Left colon (tissue), 2 donors: Measurements from ENCODE around the gene SULF2. TPM values are rescaled to one million over a fixed set of nuclear protein-coding genes. Genes with fewer than 3 reads are reported as not detected.

Source experiments
- ATAC-seq: fragments of 200-7000 bp; cut with Tn5 transposase; one replicate; pipeline ENCODE4 v1.9.1; 2020; ENCODE audit warnings: mild to moderate bottlenecking, moderate library complexity
- DNase-seq, 2 donors: peaks; one replicate each; pipeline ENCODE4 v3.0.0-alpha.2; 2020
- intact Hi-C, 2 donors: fragments of 100-400 bp; cut with DNase I in 1 of 2; cut with micrococcal nuclease in 1 of 2; formaldehyde crosslinking; loops; one replicate each; pipeline versions ENCODE4 v1.11.2 to v1.14.0; 2022; cut with DNase I, micrococcal nuclease
- total RNA-seq, 2 donors: library from RNA; stranded (reverse); fragmentation: NEBNext Ultra II Directional; extraction: Animal tissue kit (Norgen Biotek cat#: 25700); gene quantifications; one replicate each; pipeline ENCODE4 v1.2.1, GENCODE V29; 2021
- donor health status: DM: no; HTN: no; CAD: no.
- donor health status: DM: yes; HTN: yes; CAD: no.

The SULF2 gene
- total RNA-seq, 2 donors from 2014 or later = 124 to 177 TPM

DNA sequence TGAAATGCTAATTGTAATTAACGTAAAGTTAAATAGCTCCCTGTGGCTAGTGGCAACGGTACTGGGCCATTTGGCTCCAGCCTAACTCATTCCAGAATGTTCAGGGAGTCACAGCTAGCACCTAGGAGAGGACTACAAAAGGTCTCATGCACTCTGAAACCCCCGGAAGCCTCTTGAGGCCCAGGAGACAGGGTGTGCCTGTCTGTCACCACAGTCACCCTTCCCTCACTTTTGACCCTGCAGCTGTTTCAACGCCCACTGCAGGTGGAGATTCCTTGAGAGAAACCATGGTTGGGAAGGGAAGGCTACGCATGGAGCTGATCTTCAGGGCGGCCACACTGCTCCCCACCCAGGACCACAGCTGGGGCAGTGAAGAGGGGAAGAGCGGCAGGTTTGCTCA, 58.6 kb downstream of the SULF2 start:
- DNase-seq = no peak
- intact Hi-C loops = no loop called here
- ATAC-seq = no peak

GRCh38 chr20:47725248-47725973, 59.9 kb downstream of the SULF2 start:
- ATAC-seq = peak; percentile 90
- intact Hi-C loops = no loop called here
- DNase-seq = peak; percentile 75 to 77

DNA sequence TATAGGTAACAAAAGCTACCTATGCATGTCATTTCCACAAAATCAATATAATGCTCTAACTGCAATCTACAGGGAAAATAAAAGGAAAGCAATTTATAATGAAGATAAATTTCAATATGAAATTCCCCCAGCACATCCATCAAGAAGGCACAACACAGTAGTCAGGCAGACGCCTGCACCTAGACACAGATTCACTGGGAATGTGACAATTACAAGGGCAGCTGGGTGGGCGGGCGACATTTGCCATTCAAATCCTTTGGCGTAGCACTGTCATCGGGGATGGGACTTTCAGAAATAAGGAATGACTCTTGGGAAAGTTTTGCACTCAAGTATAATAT, 60.4 kb downstream of the SULF2 start:
- intact Hi-C loops = no loop called here

GRCh38 chr20:47724396-47724795, 60.9 kb downstream of the SULF2 start:
- no peak for ATAC-seq
- no peak for DNase-seq
- intact Hi-C loops = no loop called here

More for the DNA sequence above, 60.4 kb downstream of the SULF2 start:
- no peak for DNase-seq
- no peak for ATAC-seq

- DNase-seq (no peak), ATAC-seq (no peak)
- intact Hi-C loops = no loop called here
Measured at GRCh38 chr20:47723322-47723721, 62.0 kb downstream of the SULF2 start.

DNA sequence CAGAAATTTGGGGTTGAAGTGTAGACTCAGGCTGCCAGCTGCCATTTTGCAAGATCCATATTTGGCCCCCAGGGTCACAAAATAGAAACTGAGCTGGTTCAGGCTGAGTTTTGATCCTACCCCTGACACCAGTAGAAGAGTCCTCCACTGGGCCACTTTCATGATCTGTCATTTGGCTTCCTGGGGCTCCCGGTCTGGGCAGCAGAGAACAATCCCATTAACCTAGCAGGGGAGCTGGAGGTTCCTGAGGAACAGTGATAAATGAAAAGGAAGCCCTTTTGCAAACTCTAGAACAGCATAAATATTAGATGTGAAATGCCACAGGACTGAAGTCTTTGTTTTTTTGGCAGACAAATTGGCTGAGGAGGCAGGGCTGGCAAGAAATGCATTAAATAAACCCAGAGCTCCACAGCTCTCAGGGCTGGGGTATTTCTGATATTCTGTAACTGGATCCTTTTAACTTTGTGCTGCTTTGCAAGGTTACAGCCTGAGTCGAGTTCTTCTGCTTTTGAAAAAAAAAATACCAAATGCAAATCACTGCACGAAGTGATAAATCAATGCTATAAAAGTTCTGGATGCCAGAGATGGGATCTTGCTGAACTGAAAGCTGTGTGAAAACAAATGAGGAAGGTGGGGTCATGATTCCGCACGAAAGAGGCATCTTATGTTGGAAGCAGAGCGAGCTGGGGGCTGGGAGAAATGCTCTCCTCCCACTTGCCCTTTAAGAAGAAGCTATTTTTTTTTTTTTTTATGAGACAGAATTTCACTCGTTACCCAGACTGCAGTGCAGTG, 64.4 kb downstream of the SULF2 start:
- ATAC-seq (no peak), DNase-seq (no peak)
- intact Hi-C loops = no loop called here

GRCh38 chr20:47719625-47720024, 65.7 kb downstream of the SULF2 start:
- ATAC-seq (peak; percentile 73), DNase-seq (no peak)
- intact Hi-C loops = no loop called here

DNA sequence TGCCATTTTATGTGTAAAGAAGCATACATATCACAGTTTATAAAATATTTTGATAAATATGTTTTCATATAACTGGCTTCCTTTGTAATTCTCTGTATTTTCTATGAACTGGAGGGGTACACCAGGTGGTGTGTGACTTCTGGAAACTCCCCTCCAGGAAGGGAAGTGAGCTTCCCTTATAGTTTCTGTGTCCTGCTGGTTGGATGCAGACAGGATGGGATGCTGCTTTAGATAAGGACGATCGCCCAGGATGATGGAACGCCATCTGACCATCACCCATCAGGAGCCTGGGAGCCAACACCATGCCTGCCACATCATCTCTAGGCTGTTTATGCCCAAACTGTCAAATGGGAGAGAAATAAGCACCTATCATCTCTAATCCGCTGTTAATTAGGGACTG, 66.1 kb downstream of the SULF2 start:
- ATAC-seq = no peak
- intact Hi-C loops = no loop called here
- no peak for DNase-seq

GRCh38 chr20:47718398-47718797, 66.9 kb downstream of the SULF2 start:
- intact Hi-C loops = no loop called here
- ATAC-seq = no peak
- DNase-seq = no peak

- ATAC-seq = no peak
- no peak for DNase-seq
Measured at GRCh38 chr20:47717421-47717820, 67.9 kb downstream of the SULF2 start.

DNA sequence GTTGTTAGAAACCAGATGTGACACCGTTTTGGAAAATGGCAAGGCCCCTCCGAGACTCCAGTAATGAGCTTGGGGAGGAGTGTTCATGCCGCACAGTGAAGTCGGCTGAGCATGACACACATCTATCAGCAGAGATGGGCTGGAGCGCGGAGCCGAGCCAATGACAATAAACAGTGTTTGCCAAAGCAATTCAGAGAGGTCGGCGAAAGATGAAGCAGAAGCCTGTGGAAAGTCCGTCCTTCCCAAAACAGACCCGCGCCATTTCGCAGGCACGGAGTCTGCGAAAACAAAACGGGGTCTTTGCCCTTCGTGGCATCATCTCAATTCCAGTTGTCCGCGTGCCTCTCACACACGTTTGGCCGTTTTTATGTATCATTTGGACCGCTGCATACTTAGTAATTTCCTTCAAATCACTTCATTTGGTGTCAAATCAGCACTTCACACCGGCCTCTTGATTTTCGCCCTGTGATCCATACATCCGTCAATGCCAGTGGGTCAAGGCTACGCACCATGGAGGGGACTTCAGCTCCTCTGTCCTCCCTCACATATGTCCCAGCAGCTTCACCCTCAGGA, 71.3 kb downstream of the SULF2 start:
- intact Hi-C loops = no loop called here
- no peak for ATAC-seq
- DNase-seq = no peak

More at GRCh38 chr20:47717421-47717820, 67.9 kb downstream of the SULF2 start:
- intact Hi-C loops = no loop called here

GRCh38 chr20:47713163-47713562, 72.1 kb downstream of the SULF2 start:
- DNase-seq (no peak), ATAC-seq (no peak)
- intact Hi-C loops = no loop called here

- DNase-seq (no peak), ATAC-seq (peak; percentile 76)
- intact Hi-C loops = no loop called here
Measured at GRCh38 chr20:47711046-47711752, 74.1 kb downstream of the SULF2 start.

DNA sequence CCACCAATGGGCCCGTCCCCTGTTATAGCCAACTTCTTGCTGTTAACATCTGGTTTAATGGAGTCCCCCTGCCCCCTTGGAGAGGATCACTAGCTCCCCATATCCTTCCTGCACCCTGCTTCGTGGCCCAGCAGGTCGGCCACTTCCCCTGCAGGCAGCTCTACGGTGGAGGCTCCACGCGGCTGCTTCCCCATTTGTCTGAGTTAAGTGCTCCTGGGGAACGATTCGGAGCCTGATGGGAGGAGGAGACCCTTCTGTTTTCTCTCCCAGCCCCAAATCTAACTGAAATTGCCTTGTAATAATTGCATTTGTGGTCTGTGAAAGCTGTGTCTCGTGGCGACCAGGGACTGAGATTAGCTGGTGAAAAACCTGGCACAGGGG, 74.6 kb downstream of the SULF2 start:
- intact Hi-C loops = no loop called here
- ATAC-seq (no peak), DNase-seq (no peak)

- DNase-seq = no peak
Measured at GRCh38 chr20:47708953-47709833, 76.1 kb downstream of the SULF2 start.

DNA sequence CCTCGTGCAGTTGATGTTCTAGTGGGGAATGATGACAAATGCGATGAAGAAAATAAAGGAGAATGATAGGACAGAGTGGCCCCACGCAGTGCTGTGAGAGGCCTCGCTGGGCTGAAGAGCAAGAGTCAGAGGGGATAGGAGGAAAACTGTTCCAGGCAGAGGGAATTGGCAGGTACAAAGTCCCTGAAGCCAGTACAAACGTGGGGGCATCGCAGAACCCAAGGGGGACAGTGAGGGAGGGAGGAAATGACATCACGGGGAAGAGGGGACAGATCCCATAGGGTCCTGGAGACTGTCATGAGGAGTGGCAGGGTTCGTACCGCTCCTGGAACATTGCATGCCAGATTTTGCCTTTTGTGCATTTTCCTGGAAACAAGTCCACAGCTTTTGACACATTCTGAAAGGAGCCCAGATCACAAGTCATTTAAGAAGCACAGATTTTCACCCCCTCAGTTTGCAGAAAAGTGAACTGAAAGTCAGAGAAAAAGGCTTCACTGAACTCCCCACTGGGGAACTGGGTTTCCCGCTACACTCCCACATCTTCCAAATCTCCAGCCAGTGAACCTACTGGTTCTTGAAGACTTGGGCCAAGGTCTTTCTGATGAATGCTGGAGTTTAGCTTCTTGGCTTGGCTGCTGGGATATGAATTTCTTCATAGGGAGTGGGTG, 77.0 kb downstream of the SULF2 start:
- DNase-seq (no peak), ATAC-seq (no peak)
- intact Hi-C loops = no loop called here

More at GRCh38 chr20:47708953-47709833, 76.1 kb downstream of the SULF2 start:
- ATAC-seq = no peak
- intact Hi-C loops = no loop called here

- no peak for ATAC-seq
- intact Hi-C loops = no loop called here
- no peak for DNase-seq
Measured at GRCh38 chr20:47706345-47706744, 78.9 kb downstream of the SULF2 start.

- intact Hi-C loops = no loop called here
- ATAC-seq (no peak), DNase-seq (no peak)
Measured at GRCh38 chr20:47705497-47705856, 79.8 kb downstream of the SULF2 start.
